Dedifferentiated amniotic fluid mesenchymal stem cell (primary cell): ENCODE data around the gene SLC16A3.
A peak's percentile ranks its signal among the peaks of the same experiment; 100 is the strongest.

Source experiments
- DNase-seq: peaks from one replicate; pipeline ENCODE4 v3.0.0-alpha.2; 2016; ENCODE audit errors: extremely low spot score

SLC16A3 gene

DNA sequence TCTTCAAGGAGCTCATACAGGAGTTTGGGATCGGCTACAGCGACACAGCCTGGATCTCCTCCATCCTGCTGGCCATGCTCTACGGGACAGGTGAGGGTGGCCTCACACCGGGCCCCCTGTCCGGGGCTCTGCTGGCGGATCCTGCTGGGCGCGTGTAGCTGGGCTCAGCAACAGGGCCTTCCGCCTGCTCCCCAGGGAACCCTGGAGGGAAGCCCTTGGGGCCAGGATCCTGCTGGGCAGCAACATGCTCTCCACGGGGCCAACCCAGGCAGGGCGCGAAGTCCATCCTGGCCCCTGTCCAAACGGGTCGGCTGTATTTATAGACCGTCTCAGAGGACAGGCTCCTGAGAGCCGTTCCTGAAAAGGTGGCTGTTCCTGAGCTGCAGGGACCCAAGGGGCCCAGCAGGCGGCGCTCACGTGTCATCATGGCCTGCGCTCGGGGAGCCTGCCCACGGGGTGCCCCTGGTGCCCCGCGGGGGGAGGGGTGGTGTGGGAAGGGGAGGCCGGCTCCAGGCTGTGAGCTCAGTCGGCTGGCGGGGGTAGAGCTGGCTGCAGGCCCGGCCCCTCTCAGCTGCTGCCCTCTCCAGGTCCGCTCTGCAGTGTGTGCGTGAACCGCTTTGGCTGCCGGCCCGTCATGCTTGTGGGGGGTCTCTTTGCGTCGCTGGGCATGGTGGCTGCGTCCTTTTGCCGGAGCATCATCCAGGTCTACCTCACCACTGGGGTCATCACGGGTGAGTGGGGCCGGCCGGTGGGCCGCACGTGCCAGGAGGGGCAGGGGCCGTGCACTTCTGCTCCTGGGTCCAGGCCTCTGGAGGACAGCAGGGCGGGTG lies 7.5 kb downstream of the SLC16A3 start:
- no peak for DNase-seq

DNA sequence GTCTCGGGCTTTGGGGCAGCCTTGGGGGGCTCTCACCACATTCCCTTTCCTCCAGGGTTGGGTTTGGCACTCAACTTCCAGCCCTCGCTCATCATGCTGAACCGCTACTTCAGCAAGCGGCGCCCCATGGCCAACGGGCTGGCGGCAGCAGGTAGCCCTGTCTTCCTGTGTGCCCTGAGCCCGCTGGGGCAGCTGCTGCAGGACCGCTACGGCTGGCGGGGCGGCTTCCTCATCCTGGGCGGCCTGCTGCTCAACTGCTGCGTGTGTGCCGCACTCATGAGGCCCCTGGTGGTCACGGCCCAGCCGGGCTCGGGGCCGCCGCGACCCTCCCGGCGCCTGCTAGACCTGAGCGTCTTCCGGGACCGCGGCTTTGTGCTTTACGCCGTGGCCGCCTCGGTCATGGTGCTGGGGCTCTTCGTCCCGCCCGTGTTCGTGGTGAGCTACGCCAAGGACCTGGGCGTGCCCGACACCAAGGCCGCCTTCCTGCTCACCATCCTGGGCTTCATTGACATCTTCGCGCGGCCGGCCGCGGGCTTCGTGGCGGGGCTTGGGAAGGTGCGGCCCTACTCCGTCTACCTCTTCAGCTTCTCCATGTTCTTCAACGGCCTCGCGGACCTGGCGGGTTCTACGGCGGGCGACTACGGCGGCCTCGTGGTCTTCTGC lies 8.4 kb downstream of the SLC16A3 start:
- DNase-seq: no peak

DNA sequence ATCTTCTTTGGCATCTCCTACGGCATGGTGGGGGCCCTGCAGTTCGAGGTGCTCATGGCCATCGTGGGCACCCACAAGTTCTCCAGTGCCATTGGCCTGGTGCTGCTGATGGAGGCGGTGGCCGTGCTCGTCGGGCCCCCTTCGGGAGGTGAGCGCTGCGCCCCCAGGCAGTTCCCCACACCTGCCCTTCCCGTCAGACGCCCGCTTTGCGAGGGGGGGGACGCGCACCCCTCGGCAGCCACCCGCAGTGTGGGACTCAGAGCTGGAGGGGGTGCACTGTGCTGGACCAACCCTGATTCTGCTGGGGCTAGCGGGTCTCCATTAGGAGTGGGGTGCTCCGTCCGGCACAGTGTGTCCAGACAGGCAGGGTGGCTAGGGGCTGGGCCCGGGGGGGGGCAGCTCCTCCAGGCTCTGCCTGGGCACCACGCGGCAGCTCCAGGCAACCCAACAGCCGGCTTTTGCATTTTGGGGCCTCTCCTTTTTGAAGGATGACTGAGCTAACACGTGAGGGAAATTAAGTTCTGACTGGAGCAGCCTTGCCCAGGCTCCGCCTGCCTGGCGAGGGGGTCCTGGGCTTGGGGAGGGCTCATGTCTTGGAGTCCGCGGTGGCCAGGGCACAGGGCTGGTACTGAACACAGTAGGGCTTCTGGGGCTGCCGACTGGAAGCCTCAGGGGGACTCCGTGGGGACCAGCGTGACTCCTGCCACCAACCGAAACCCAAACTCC lies 9.1 kb downstream of the SLC16A3 start:
- no peak for DNase-seq

DNA sequence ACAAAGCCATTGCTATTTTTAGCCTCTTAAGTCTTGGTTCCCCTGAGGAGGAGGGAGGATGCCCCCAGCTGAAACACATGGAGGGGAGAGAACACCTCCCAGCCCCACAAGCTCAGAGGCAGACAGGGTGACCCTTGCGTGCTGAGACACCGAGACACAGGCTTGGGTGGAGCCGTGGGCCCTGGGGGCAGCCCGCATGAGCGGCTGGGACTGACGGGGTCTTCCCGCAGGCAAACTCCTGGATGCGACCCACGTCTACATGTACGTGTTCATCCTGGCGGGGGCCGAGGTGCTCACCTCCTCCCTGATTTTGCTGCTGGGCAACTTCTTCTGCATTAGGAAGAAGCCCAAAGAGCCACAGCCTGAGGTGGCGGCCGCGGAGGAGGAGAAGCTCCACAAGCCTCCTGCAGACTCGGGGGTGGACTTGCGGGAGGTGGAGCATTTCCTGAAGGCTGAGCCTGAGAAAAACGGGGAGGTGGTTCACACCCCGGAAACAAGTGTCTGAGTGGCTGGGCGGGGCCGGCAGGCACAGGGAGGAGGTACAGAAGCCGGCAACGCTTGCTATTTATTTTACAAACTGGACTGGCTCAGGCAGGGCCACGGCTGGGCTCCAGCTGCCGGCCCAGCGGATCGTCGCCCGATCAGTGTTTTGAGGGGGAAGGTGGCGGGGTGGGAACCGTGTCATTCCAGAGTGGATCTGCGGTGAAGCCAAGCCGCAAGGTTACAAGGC lies 9.8 kb downstream of the SLC16A3 start:
- DNase-seq: no peak

DNA sequence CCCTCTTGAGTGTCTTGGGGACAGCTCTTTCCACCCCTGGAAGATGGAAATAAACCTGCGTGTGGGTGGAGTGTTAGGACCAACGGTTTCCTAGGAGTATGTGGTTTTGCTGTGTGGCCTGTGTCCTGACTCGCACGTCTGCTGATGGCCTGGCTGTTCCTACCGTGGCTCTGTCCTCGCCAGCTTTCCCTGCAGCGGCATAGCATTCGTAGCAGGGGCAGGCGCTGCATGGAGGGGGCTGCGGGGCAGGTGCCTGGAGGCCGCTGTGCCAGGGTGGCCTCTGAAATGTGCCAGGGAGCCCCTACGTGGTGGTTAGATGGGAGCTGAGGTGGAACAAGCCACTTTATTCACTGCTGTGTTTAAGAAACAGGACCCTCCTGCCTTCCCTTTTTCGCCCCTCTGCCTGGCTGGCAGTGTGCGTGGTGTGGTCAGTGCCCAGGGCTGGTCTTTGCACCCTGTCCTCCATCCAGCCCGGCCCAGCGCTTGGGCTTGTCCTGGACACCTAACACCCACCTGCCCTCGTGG lies 10.6 kb downstream of the SLC16A3 start:
- no peak for DNase-seq

DNA sequence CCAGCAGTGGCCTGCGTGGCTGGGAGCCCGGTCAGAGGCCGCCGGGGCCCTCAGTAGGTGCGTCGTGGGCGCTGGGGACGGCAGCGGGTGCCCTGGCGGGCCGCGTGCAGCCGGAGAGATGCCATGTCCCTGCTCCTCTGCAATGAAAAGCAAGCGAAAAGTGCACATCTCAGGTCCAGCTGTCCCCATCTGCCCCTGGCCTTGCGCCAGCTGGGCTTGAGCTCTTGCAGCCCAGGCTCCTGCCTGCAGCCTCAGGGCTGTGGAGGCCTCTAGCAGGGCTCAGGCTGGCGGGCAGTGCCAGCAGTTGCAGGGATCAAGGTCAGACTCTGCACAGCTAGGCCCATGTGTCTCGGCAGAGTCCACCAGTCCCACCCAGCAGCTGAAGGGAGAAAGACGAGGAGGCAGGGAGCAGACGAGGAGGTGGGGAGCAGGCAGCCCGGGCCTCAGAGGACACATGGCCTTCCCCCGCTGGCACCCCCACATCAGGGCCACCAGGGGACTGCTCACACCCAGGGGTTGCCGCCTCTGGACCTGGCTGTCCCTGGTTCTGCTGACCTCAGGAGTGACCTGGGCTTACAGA lies 11.2 kb downstream of the SLC16A3 start:
- DNase-seq: no peak

DNA sequence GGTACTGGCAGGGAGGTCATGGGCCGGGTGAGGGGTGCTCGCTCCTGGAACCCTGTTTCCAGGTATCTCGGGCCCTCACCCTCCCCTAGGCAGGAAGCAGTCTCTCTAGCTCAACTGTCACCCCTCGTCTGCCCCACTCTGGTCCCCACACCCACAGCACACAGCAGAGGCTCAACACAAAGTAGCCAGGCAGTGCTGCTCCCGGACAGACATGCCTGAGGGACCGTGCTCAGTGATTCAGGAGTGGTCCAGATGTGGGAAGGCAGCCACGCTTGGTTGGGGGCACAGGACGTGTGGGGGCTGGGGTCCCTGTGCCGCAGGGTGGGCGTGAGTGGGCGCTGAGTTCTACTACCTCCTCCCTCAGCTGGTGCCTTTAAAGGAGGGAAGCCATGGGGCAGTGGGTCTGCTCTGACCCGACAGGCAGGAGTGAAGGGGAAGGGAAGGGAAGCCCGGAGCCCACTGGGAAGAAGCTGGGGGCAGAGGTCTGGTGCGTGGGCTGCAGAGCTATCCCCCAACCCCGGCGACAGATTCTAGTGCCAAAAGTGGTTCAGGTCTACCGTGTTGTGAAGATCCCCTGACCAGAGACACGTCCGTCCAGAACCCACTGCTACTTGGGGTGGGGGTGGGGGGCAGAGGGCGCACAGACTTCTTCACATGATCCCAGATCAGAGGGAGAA lies 11.8 kb downstream of the SLC16A3 start:
- no peak for DNase-seq

DNA sequence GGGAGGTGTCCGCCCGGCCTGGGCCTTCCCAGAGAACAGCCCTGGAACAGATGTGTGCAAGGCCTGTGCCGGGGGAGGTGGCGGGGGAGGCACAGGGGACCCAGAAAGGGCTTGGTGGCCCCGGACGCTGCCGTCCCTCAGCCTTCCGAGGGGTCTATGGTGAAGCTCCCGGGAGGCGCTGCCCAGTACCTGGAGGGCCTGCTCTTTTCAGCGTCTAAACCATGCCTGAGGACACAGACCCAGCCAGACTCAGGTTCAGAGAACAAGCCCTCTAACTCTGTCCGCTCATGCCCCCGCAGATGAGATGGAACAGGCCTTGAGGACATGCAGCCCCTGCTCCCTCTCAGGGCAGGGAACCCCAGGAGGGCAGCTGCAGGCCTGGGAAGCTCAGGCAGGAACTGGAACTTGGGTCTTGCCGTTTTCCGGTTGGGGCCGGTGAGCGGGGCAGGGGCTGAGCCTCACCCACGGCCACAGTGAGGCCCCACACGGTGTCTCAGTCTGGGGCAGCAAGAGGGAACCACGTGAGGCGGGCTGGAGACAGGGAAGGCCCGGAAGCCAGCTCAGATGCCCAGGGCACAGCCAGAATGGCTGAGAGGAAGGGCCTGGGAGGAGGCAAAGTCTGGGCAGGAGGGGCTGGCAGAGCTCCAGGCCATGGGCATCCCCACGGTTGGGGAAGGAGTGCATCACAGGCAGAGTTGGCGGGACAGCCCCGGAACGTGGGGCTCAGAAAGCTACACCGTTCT lies 12.5 kb downstream of the SLC16A3 start:
- peak; percentile 46 for DNase-seq

DNA sequence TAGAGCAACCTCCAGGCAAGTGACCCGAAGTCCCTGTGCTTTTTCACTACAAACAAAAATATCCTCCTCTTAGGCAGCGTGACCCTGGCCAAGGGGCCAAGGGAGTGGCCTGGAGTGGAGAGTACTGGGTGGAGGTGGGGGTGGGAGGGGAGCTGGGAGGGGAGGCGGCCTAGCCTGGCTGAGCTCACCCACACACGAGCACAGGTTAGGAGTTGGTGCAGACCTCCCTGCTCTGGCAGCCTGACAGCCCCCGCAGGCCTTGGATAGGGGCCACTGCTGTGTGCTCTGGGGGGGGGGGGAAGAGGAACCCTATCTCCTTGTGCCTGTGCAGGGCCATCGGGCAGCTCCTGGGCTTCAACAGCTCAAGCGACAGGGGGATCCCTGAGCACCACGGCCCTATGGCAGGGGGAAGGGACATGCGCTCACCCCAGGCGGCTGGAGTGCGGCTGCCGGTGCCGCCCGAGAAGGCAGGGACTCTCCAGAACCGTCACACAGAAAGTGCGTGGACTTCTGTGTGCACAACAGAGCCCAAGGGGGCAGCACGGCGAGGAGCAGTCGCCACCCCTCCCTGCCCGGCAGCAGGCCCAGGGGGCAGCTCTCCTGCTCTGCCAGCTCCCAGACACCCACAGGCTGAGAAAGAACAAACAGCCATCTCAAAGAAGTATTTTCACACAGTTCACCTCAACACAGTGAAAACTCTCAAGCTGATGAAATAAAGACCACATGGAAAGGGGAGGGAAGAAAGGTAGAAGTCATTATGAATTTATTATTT lies 13.3 kb downstream of the SLC16A3 start:
- no peak for DNase-seq

DNA sequence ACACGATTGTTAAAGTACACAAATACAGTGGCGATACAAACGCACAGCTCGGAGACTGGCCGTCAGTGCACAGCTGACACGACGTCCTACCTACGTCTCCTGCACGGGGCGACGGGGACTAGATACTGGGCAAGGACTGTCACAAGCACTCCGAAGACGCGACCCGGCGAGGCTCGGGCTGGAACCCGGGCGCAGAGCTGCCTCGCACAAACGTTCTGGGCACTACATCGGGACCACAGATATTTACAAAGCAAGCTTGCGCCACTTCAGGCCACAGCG lies 13.8 kb downstream of the SLC16A3 start:
- DNase-seq: no peak

DNA sequence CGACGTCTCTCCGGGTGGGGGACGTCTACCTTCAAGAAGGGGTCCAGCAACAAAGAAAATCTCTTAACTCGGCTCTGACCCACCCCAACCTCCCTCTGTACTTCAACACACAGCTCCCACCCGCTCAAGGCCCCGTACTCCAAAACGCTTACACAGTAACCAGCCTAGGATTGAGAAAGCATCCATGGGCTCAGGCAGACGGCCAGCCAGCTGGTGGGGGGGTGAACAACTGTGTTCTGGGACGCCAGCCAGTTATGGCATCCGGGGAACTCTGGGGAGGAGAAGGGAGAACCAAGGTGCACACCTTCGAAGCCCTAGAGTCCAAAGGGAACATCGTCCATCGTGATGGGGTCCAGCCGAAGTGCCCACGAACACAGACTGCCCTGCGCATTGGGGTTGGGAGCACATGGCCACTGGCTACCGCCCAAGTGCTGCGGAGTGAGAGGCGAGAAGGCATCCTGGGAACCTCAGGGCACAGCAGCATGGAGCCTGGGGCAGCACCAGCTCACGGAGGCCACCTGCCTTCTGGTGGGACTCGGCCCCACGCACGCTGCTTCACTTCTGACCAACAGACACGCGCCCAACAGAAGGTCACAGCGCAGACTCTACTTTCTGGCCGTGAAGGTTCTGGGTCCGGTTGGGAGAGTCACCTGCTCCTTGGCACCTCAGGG lies 14.3 kb downstream of the SLC16A3 start:
- peak; percentile 55 for DNase-seq

DNA sequence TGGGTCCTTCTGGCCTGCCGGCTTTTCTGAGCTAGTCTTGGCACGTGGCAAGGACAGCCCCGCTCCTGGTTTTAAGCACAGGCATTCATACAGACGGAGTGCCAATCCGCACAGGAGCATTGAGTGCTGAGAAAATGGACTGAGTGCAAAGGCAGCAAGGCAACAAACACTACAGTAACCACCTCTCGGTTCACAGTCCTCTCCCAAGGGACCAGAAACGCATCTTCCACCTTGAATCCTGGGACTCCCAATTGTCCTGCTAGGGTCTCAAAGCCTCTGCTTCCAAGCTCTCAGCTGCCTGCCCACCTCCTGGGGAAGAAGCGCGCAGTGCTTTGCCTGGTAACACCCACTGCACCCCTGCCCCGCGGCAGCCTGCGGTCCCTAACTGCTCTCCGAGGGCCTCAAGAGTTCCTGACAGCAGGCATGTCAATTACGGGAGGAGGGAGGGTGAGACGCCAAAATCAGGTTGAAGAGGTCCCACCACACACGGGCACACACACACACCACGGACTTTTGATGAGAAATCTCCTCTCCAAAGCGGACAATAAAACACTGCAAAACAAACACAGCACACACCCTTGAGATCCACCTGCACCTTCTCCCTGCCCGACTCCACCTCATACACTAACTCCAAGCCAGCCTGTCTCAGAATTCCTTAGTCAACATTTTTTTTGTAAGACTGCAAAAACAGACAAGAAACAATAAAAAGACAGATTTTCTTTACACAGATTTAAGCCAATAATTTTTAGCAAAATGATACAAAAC lies 15.0 kb downstream of the SLC16A3 start:
- DNase-seq: no peak

DNA sequence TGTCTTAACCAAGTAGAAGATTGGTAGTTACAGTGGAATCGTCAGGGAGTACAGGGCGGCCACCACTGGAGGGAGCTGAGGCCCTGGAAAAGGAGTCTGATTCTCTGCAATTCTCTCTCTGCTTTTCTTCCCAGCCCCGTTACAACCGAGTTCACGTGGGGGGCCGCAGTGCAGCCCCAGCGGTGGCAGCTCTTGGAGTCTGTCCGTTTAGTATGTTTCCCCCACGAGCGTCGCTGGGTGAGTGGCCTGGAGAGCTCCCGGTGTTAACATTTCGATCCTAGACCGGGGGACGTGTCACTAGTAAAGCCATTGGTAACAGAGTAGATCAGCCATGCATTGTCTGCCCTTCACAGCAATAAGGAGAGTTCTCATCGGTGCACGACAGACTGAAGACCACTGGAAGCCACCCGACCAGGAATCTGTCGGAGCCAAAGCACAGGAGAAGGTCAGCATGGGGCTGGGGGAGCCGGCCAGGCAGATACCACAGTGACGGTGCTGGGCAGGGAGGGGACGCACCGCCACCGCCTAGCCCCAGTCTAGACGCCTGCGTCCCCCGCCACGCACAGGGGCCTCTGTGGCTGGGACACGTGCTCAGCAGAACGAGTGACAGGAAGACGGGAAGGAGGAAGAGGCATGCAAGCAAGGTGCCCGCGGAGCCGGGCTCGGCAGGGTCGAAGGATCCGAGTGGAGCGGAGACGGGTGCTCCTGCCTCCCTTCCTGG lies 15.7 kb downstream of the SLC16A3 start:
- DNase-seq: no peak

DNA sequence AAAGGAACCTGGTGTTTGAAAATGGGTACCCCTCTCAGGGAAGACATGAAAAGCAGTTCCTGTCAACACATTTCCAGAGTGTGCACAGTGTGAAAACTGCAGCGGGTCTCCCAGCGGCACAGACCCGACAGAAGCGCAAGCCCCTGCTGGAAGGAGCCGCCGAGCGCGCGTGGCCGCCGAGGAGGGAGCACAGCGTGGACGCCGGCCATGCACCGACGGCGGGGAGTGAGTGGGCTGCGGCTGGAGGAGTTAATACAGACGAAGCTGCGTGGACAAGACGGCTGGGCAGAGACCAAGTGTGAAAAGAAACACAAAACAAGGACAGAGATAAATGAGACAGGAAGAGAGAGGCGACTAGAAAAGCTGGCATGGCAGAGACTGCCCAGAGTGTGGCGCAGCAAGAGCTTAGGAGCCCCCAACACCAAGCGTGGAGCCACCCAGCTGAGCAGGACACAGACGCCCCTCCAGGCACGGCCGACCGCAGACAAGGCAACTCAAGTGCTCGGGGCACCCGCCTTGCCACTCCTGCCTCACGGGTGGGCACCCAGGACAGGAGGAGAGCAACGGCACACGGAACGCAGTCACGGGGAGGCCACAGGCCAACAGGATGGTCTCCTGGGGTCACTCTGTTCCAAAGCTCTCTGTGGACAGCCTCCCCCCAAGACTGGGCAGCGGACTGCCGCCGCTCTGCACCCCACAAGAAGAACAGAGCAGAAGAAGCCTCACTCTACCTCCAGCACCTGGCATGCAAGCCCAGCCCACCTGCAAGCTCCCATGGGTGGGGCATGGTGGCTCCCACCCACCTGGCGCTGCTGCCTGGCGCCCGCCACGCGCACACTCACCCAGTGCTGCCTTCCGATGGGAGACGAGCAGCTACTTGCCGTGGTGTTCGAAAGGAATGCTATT lies 16.5 kb downstream of the SLC16A3 start:
- no peak for DNase-seq

DNA sequence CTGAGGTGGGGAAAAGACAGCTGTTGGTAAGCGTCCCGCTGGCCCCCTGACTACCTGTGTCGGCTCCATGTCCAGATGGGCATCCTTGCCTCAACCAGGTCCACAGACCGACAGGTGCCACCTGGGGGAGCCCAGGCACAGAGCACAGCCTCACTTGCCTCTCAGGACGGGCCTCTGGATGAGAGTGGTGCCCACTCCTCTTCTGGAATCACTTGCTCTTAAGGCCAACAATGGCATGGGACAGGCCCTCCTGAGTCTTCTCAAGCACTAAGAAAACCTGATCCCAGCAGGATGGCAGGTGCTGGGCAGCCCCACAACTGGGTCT lies 17.2 kb downstream of the SLC16A3 start:
- DNase-seq: no peak

DNA sequence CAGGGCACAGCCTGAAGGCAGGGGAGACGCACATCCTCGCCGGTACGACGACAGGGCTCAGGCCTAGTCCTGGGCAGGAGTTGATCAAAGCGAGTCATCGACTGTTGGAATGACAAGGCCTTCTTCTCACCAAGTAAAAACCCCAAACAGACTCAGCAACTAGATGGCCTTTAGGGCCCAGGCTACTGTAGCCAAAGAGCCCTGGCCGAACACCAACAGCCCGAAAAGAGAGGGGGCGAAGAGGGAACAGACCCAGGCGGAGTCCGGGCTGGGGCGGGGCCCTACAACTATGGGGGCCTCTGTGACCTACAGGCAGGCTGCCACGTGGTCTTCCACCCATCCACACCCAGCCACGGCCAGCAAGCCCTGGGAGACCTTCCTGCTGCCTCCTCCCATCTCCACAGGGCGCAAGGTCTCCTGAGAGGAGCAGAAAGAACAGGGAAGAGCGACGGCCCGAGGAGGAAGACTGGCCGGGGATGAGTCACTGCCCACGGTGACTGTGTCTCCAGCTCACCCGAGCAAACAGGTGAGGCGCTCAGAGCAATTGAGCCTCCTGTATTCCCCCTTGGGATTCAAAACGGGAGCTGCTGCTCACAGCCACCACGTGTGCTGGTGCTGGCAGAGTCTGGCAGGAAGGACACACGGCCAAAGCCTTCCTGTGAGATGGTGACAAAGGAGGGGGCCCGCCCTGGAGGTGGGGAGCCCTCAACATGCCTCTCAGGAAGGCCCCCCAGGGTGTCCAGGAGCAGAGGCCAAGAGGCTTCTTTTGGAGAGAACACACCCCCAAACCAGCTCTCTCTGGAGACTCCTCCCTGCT lies 17.7 kb downstream of the SLC16A3 start:
- DNase-seq: no peak
